HG03378 (cell line): Measurements from ENCODE around the gene NAGLU.

Experiments
- ATAC-seq: cut with Tn5 transposase; IDR thresholded peaks from one replicate; pipeline ENCODE4 v1.9.1; 2021; ENCODE audit warnings: mild to moderate bottlenecking, moderate library complexity; ENCODE audit not compliant: unreplicated experiment

Gene NAGLU

GRCh38 chr17:42563143-42563509, 27.1 kb downstream of the NAGLU start:
- no peak for ATAC-seq

GRCh38 chr17:42563543-42563942, 27.5 kb downstream of the NAGLU start:
- ATAC-seq = no peak

- no peak for ATAC-seq
Measured at GRCh38 chr17:42563950-42564349, 27.9 kb downstream of the NAGLU start.

GRCh38 chr17:42564815-42565522, 28.9 kb downstream of the NAGLU start:
- ATAC-seq = no peak

- no peak for ATAC-seq
Measured at GRCh38 chr17:42565523-42566214, 29.6 kb downstream of the NAGLU start.

- no peak for ATAC-seq
Measured at GRCh38 chr17:42566215-42566882, 30.3 kb downstream of the NAGLU start.

GRCh38 chr17:42566883-42567573, 31.0 kb downstream of the NAGLU start, which contains the start of gene MLX:
MLX (plus strand) TSS chr17:42567100; CDS start chr17:42567125, 25 bp downstream.
- peak; percentile 48 for ATAC-seq

- no peak for ATAC-seq
Measured at GRCh38 chr17:42568341-42569111, 32.5 kb downstream of the NAGLU start.

GRCh38 chr17:42571435-42572225, 35.6 kb downstream of the NAGLU start:
- no peak for ATAC-seq

GRCh38 chr17:42573095-42573494, 37.1 kb downstream of the NAGLU start:
- no peak for ATAC-seq

- ATAC-seq = no peak
Measured at GRCh38 chr17:42574463-42574862, 38.4 kb downstream of the NAGLU start.

GRCh38 chr17:42577140-42577531, 41.1 kb downstream of the NAGLU start:
- ATAC-seq = no peak

- peak; percentile 56 for ATAC-seq
Measured at GRCh38 chr17:42577532-42578281, 41.7 kb downstream of the NAGLU start, which contains the start of gene PSMC3IP. PSMC3IP (minus strand) TSS chr17:42577729; CDS start chr17:42577686, 43 bp downstream.

- ATAC-seq = peak; percentile 43
Measured at GRCh38 chr17:42578282-42578869, 42.3 kb downstream of the NAGLU start.

- ATAC-seq = no peak
Measured at GRCh38 chr17:42579794-42580551, 43.9 kb downstream of the NAGLU start.

GRCh38 chr17:42581744-42582270, 45.8 kb downstream of the NAGLU start:
- ATAC-seq = no peak

- ATAC-seq = no peak
Measured at GRCh38 chr17:42584880-42585279, 48.8 kb downstream of the NAGLU start.

GRCh38 chr17:42585353-42585752, 49.3 kb downstream of the NAGLU start:
- no peak for ATAC-seq
